Mammary epithelial cell (primary cell): ENCODE results near the gene DENND4B.

Source experiments
- EZH2 ChIP-seq: IDR thresholded peaks from 2 replicates; pipeline ENCODE4 v1.6.1; 2012; ENCODE audit warnings: low read length, inconsistent platforms, borderline replicate concordance
- TF ChIP-seq, protein P1 (sequence below), 2 donors: IDR thresholded peaks in 1 of 2; conservative IDR thresholded peaks in 1 of 2; 2 replicates each; pipeline ENCODE4 v1.5.1; 2011 to 2012; ENCODE audit warnings: inconsistent platforms in 2 of 2, low read length in 2 of 2, mild to moderate bottlenecking in 2 of 2, control low read depth in 1 of 2, low read depth in 1 of 2; ENCODE audit not compliant: insufficient read depth in 1 of 2; ENCODE audit errors: extremely low read depth in 1 of 2

DNA sequence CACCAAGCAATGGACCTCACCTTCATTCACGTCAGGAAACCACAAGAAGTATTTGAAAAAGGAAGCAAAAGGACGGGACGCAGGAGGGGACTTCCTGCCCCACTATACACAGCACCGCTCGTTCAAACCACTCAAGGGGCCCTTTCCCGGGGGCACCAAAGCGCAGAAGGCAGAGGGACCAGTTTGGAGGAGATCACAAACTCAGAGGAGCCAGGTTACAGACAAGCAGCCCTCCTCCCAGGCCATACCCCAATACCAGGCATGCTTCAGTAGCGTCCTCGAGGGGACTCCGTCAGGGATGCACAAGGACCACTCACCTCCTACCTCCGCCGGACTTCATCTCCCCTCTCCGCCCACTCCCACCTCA, 11.2 kb upstream of the DENND4B start:
- TF ChIP-seq, protein P1, sequence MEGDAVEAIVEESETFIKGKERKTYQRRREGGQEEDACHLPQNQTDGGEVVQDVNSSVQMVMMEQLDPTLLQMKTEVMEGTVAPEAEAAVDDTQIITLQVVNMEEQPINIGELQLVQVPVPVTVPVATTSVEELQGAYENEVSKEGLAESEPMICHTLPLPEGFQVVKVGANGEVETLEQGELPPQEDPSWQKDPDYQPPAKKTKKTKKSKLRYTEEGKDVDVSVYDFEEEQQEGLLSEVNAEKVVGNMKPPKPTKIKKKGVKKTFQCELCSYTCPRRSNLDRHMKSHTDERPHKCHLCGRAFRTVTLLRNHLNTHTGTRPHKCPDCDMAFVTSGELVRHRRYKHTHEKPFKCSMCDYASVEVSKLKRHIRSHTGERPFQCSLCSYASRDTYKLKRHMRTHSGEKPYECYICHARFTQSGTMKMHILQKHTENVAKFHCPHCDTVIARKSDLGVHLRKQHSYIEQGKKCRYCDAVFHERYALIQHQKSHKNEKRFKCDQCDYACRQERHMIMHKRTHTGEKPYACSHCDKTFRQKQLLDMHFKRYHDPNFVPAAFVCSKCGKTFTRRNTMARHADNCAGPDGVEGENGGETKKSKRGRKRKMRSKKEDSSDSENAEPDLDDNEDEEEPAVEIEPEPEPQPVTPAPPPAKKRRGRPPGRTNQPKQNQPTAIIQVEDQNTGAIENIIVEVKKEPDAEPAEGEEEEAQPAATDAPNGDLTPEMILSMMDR (conservative IDR thresholded peaks at IDR 0.05 in 1 of 2, IDR thresholded peaks at IDR 0.05 in 1 of 2; ENCODE audit: extremely low read depth in 1 of 2, insufficient read depth in 1 of 2, low read depth in 1 of 2, low read length in 2 of 2) = no peak
- TF ChIP-seq EZH2 = no peak
